Ovary (tissue), 9 donors: Measurements from ENCODE around the gene SPR. TPM values are rescaled to one million over a fixed set of nuclear protein-coding genes. Genes with fewer than 3 reads are reported as not detected.

Experiments used
- DNase-seq, 5 donors: peaks; one replicate each; pipeline ENCODE4 v3.0.0-alpha.2; 2019 to 2020
- H3K27ac ChIP-seq, 2 donors: fragments of 200-600 bp; one replicate each; pipeline versions ENCODE4 v1.5.1 to v1.8.0; 2019 to 2022
- H3K27me3 ChIP-seq: fragments of 200-600 bp; one replicate; pipeline ENCODE4 v1.8.0; 2022
- H3K36me3 ChIP-seq: fragments of 200-600 bp; sonication (generic); one replicate; pipeline ENCODE4 v1.5.1; 2019
- H3K4me1 ChIP-seq: one replicate; pipeline ENCODE4 v1.8.1; 2013; ENCODE audit warnings: mild to moderate bottlenecking, moderate library complexity; ENCODE audit not compliant: insufficient read depth
- H3K4me3 ChIP-seq: fragments of 200-600 bp; sonication (generic); one replicate; pipeline ENCODE4 v1.5.1; 2017
- H3K9me3 ChIP-seq, 2 donors: fragments of 200-600 bp in 1 of 2; sonication (generic) in 1 of 2; one replicate each; pipeline versions ENCODE4 v1.5.1 to v1.8.1; 2013 to 2019; ENCODE audit warnings: mild to moderate bottlenecking in 1 of 2, moderate library complexity in 1 of 2
- CTCF ChIP-seq, 3 donors: fragments of 450-650 bp in 2 of 3; fragments of 200-600 bp in 1 of 3; IDR thresholded peaks; one replicate each; pipeline versions ENCODE4 v1.5.1 to v1.8.0; 2016 to 2022; ENCODE audit warnings: antibody characterized with exemption in 3 of 3, mild to moderate bottlenecking in 1 of 3
- EP300 ChIP-seq: sonication (generic); formaldehyde crosslinking; IDR thresholded peaks from one replicate; pipeline ENCODE4 v1.6.1; 2017; ENCODE audit warnings: antibody characterized with exemption
- POLR2A ChIP-seq: fragments of 450-650 bp; IDR thresholded peaks from one replicate; pipeline ENCODE4 v1.6.1; 2017; ENCODE audit warnings: antibody characterized with exemption, mild to moderate bottlenecking, moderate library complexity
- WGBS, 3 donors: extraction: QIAGEN DNeasy Blood & Tissue Kit in 1 of 3; methylation state at CpG; one replicate each; pipeline versions ENCODE4 v1.1.5 to v1.1.7; 2013 to 2017; 5-methylcytosine and 5-hydroxymethylcytosine counted together
- intact Hi-C, 4 donors: fragments of 100-400 bp; cut with DNase I; formaldehyde crosslinking; loops; one replicate each; pipeline versions ENCODE4 v1.11.0 to v1.15.1; 2022 to 2023
- polyA plus RNA-seq, 2 donors: library from polyadenylated mRNA; stranded (reverse); fragments of 200-250 nt in 1 of 2; fragments of 350-450 nt in 1 of 2; fragmentation: Illumina TruSeq in 1 of 2; extraction: RNeasy Lipid Tissue Mini Kit (QIAGEN cat#74804) in 1 of 2; gene quantifications; one replicate each; pipeline ENCODE4 v1.2.3, GENCODE V29; 2013 to 2014
- total RNA-seq, 7 donors: library from RNA; depleted of rRNA in 2 of 7; stranded (reverse); fragments of >200 nt in 2 of 7; fragmentation: NEBNext Ultra II Directional in 3 of 7; extraction: Animal tissue kit (Norgen Biotek cat#: 25700) in 3 of 7; gene quantifications; one replicate each; pipeline versions ENCODE4 v1.1.0 to v1.2.4, GENCODE V29; 2016 to 2023
- donor health status: DM: no; HTN: no; CAD: no; lungs with moderate emphysema.
- donor health status: DM: no; HTN: no; CAD: no.
- donor health status: Bipolar disorder and iron deficiency.
- donor health status: DM: yes; HTN: yes; CAD: no.
- donor health status: DM: no; HTN: no; CAD: no.
- donor health status: DM: yes; HTN: yes; CAD: no.

SPR gene
- total and polyA plus RNA-seq, 9 donors: 9.3 to 36.2 (median 18.5) TPM

GRCh38 chr2:72937356-72937669, 50.1 kb downstream of the SPR start:
- Histone ChIP-seq H3K9me3 (no peaks in the 10 kb centered on the region), H3K36me3 (no peaks in the 10 kb centered on the region), H3K27me3 (no peaks in the 10 kb centered on the region), H3K4me1 (peaks cover 4% of the 10 kb centered on the region), H3K27ac (no peak overlapping the region), H3K4me3 (no peak overlapping the region)
- DNase-seq: no peak
- intact Hi-C loops: no loop called here
- WGBS, 3 donors: 63 to 78% (median 77%) methylated on average over 15 of the region's 15 CpGs
- TF ChIP-seq EP300 (no peak), CTCF (IDR thresholded peaks at IDR 0.05) (no peak)

- Histone ChIP-seq H3K4me3 (no peak overlapping the region), H3K4me1 (peaks cover 4% of the 10 kb centered on the region), H3K9me3 (no peaks in the 10 kb centered on the region), H3K27me3 (no peaks in the 10 kb centered on the region), H3K27ac (no peak overlapping the region), H3K36me3 (no peaks in the 10 kb centered on the region)
- DNase-seq: no peak
- intact Hi-C loops: no loop called here
- TF ChIP-seq POLR2A (no peak), EP300 (no peak), CTCF (IDR thresholded peaks at IDR 0.05) (no peak)
- 71 to 91% (median 88%) methylated on average over 5 of the region's 5 CpGs for WGBS, 3 donors
Measured at GRCh38 chr2:72938455-72938854, 51.2 kb downstream of the SPR start.

GRCh38 chr2:72940361-72940760, 53.2 kb downstream of the SPR start:
- Histone ChIP-seq H3K9me3 (no peaks in the 10 kb centered on the region), H3K4me3 (no peak overlapping the region), H3K36me3 (no peaks in the 10 kb centered on the region), H3K27me3 (no peaks in the 10 kb centered on the region), H3K4me1 (peaks cover 4% of the 10 kb centered on the region), H3K27ac (no peak overlapping the region)
- intact Hi-C loops: no loop called here
- TF ChIP-seq EP300: no peak
- TF ChIP-seq CTCF (IDR thresholded peaks at IDR 0.05): no peak
- TF ChIP-seq POLR2A: no peak
- WGBS, 3 donors: 83 to 87% (median 84%) methylated on average over 6 of the region's 6 CpGs
- no peak for DNase-seq

- peaks cover 4% of the 10 kb centered on the region for H3K4me1 ChIP-seq
- DNase-seq: no peak
- intact Hi-C loops: no loop called here
- H3K4me3 ChIP-seq: no peak overlapping the region
- 48 to 70% (median 67%) methylated on average over 6 of the region's 6 CpGs for WGBS, 3 donors
- no peak for TF ChIP-seq POLR2A
- TF ChIP-seq EP300: no peak
- no peak for TF ChIP-seq CTCF (IDR thresholded peaks at IDR 0.05)
- no peaks in the 10 kb centered on the region for H3K36me3 ChIP-seq
- H3K27ac ChIP-seq: no peak overlapping the region
- H3K9me3 ChIP-seq: no peaks in the 10 kb centered on the region
- H3K27me3 ChIP-seq: no peaks in the 10 kb centered on the region
Measured at GRCh38 chr2:72940786-72941185, 53.6 kb downstream of the SPR start.

Other genes with a start within 250 kb of the SPR start
- 10 to 100 TPM; 24.0 to 84.9 (median 67.8) TPM for gene EXOC6B, start 61.4 kb upstream of the SPR start, total RNA-seq
- 10 to 100 TPM; 11.9 to 21.5 TPM for gene EXOC6B, start 61.4 kb upstream of the SPR start, polyA plus RNA-seq
- gene EMX1, start 30.1 kb downstream of the SPR start, total RNA-seq: 1 to 10 TPM in 1 of 7 donors, under 1 TPM in 2, not detected in 4; 0.20 to 1.1 (median 0.28) TPM
- under 1 TPM in 1 of 2 donors, not detected in 1; 0.28 TPM for gene EMX1, start 30.1 kb downstream of the SPR start, polyA plus RNA-seq
- 10 to 100 TPM in 4 of 7 donors, 1 to 10 TPM in 3; 7.7 to 19.3 (median 11.6) TPM for gene SFXN5, start 184.3 kb downstream of the SPR start, total RNA-seq
- gene SFXN5, start 184.3 kb downstream of the SPR start, polyA plus RNA-seq: 10 to 100 TPM in 1 of 2 donors, 1 to 10 TPM in 1; 4.3 to 14.1 TPM
- gene RAB11FIP5, start 225.5 kb downstream of the SPR start, total RNA-seq: 10 to 100 TPM; 16.1 to 33.2 (median 25.0) TPM
- gene RAB11FIP5, start 225.5 kb downstream of the SPR start, polyA plus RNA-seq: 10 to 100 TPM; 19.2 to 57.3 TPM